SK-N-SH (cell line): ENCODE measurements around the gene SLC6A11. TPM values are rescaled to one million over a fixed set of nuclear protein-coding genes. Genes with fewer than 3 reads are reported as not detected.

Experiments used
- CTCF ChIA-PET: fragments of 300-600, 350-600 bp; formaldehyde crosslinking; extraction: SDS; loops from one replicate; lab custom pipeline; 2021; lab: Yijun Ruan, JAX
- POLR2A ChIA-PET: fragments of 350-600 bp; sonication (Branson Sonifier 250); formaldehyde crosslinking; extraction: SDS; loops from one replicate; lab custom pipeline; 2020; ENCODE audit warnings: antibody characterized with exemption, inconsistent platforms; lab: Yijun Ruan, JAX
- DNase-seq: peaks from one replicate; pipeline ENCODE4 v3.0.0; 2012
- H2AFZ ChIP-seq: fragments of 200-600 bp; sonication (generic); 2 replicates; pipeline ENCODE4 v1.8.1; 2016; ENCODE audit warnings: antibody characterized with exemption, mild to moderate bottlenecking, low read depth
- H3F3A ChIP-seq: fragments of 200-600 bp; sonication (generic); replicated peaks from 2 replicates; pipeline ENCODE3; 2016; ENCODE audit warnings: antibody characterized with exemption, mild to moderate bottlenecking; ENCODE audit not compliant: insufficient read depth
- H3K27ac ChIP-seq, 2 experiments: fragments of 200-500 bp in 1 of 2; fragments of 200-600 bp in 1 of 2; sonication (Bioruptor generic) in 1 of 2; sonication (generic), shearing (Covaris generic) in 1 of 2; 2 replicates each; pipeline versions ENCODE4 v1.5.1 to v1.6.1; 2014 to 2016; ENCODE audit warnings: low read depth in 2 of 2, inconsistent platforms in 1 of 2, low read length in 1 of 2, mild to moderate bottlenecking in 1 of 2, mixed read lengths in 1 of 2
- H3K27me3 ChIP-seq: fragments of 200-600 bp; sonication (generic), shearing (Covaris generic); 2 replicates; pipeline ENCODE4 v1.6.1; 2016; ENCODE audit warnings: mixed run types; ENCODE audit not compliant: insufficient read depth
- H3K36me3 ChIP-seq, 2 experiments: fragments of 200-500 bp in 1 of 2; fragments of 200-600 bp in 1 of 2; sonication (Bioruptor generic) in 1 of 2; sonication (generic) in 1 of 2; replicated peaks in 1 of 2; 2 replicates each; pipeline versions ENCODE3 to v1.5.1; 2014 to 2016; ENCODE audit warnings: low read length in 1 of 2, mild to moderate bottlenecking in 1 of 2; ENCODE audit not compliant: insufficient read depth in 2 of 2, control insufficient read depth in 1 of 2
- H3K4me1 ChIP-seq, 2 experiments: fragments of 200-500 bp in 1 of 2; fragments of 200-600 bp in 1 of 2; sonication (Bioruptor generic) in 1 of 2; sonication (generic), shearing (Covaris generic) in 1 of 2; 2 replicates each; pipeline versions ENCODE4 v1.5.1 to v1.6.1; 2014 to 2016; ENCODE audit warnings: low read depth in 1 of 2, low read length in 1 of 2, mixed run types in 1 of 2; ENCODE audit not compliant: insufficient read depth in 2 of 2, control insufficient read depth in 1 of 2
- H3K4me2 ChIP-seq: fragments of 200-600 bp; sonication (generic), shearing (Covaris generic); 2 replicates; pipeline ENCODE4 v1.6.1; 2017; ENCODE audit warnings: mixed run types
- H3K4me3 ChIP-seq, 2 experiments: fragments of 200-500 bp in 1 of 2; fragments of 200-600 bp in 1 of 2; sonication (Bioruptor generic) in 1 of 2; sonication (generic), shearing (Covaris generic) in 1 of 2; 2 replicates each; pipeline versions ENCODE4 v1.5.1 to v1.8.1; 2014 to 2016; ENCODE audit warnings: low read depth in 2 of 2, inconsistent platforms in 1 of 2, low read length in 1 of 2, mild to moderate bottlenecking in 1 of 2, mixed read lengths in 1 of 2, moderate library complexity in 1 of 2
- H3K79me2 ChIP-seq: fragments of 200-600 bp; sonication (generic); 2 replicates; pipeline ENCODE4 v1.8.1; 2017; ENCODE audit warnings: mild to moderate bottlenecking; ENCODE audit not compliant: insufficient read depth
- H3K9ac ChIP-seq: fragments of 200-600 bp; sonication (generic); 2 replicates; pipeline ENCODE4 v1.6.1; 2017; ENCODE audit warnings: mixed run types
- H3K9me2 ChIP-seq: fragments of 200-600 bp; sonication (generic); 2 replicates; pipeline ENCODE4 v1.6.1; 2017; ENCODE audit warnings: mixed run types
- H3K9me3 ChIP-seq: fragments of 200-600 bp; sonication (generic); 2 replicates; pipeline ENCODE4 v1.6.1; 2017; ENCODE audit warnings: mixed run types, mild to moderate bottlenecking, moderate library complexity
- H4K20me1 ChIP-seq: fragments of 200-600 bp; sonication (generic); 2 replicates; pipeline ENCODE4 v1.6.1; 2017; ENCODE audit warnings: mild to moderate bottlenecking, mixed run types; ENCODE audit not compliant: insufficient read depth
- CHD2 ChIP-seq: fragments of 150-350 bp; IDR thresholded peaks from 2 replicates; pipeline ENCODE4 v1.6.1; 2018; ENCODE audit warnings: low read length; ENCODE audit not compliant: partially characterized antibody
- ELF1 ChIP-seq: IDR thresholded peaks from 2 replicates; pipeline ENCODE4 v1.4.0; 2012
- FOXJ3 ChIP-seq: sonication (generic); formaldehyde crosslinking; IDR thresholded peaks from 2 replicates; pipeline ENCODE4 v1.5.1; 2020; ENCODE audit warnings: mild to moderate bottlenecking, missing genetic modification reagents
- JUND ChIP-seq: IDR thresholded peaks from 2 replicates; pipeline ENCODE4 v1.4.0; 2012
- NFIC ChIP-seq: IDR thresholded peaks from 2 replicates; pipeline ENCODE4 v1.4.0; 2012; ENCODE audit warnings: borderline replicate concordance
- NRF1 ChIP-seq: IDR thresholded peaks from 2 replicates; pipeline ENCODE4 v1.6.1; 2012; ENCODE audit warnings: low read depth, mild to moderate bottlenecking, low read length
- POLR2AphosphoS5 ChIP-seq: IDR thresholded peaks from 2 replicates; pipeline ENCODE4 v1.6.1; 2012; ENCODE audit warnings: low read depth, low read length
- RCOR1 ChIP-seq: fragments of 150-350 bp; IDR thresholded peaks from 2 replicates; pipeline ENCODE4 v1.6.1; 2017; ENCODE audit warnings: antibody characterized with exemption, low read length
- SIN3A ChIP-seq: IDR thresholded peaks from 2 replicates; pipeline ENCODE4 v1.6.1; 2012; ENCODE audit warnings: low read depth, mild to moderate bottlenecking, low read length, moderate library complexity, borderline replicate concordance
- YY1 ChIP-seq: IDR thresholded peaks from 2 replicates; pipeline ENCODE4 v1.4.0; 2012; ENCODE audit warnings: low read depth, mild to moderate bottlenecking
- WGBS: methylation state at CpG from one replicate; pipeline ENCODE4 v1.1.6; 2017; ENCODE audit warnings: low lambda C conversion rate; 5-methylcytosine and 5-hydroxymethylcytosine counted together
- polyA plus RNA-seq, 3 experiments: library from polyadenylated mRNA; depleted of rRNA; stranded (reverse); fragments of >200 nt; gene quantifications; 2 replicates each; pipeline ENCODE4 v1.2.3, GENCODE V29; 2012
- TF ChIP-seq, protein P1 (sequence below): fragments of 150-350 bp; IDR thresholded peaks from 2 replicates; pipeline ENCODE4 v1.6.1; 2016; ENCODE audit warnings: mild to moderate bottlenecking, low read depth, low read length
- TF ChIP-seq, protein P2 (sequence below): IDR thresholded peaks from 2 replicates; pipeline ENCODE4; 2012

Gene SLC6A11
- polyA plus RNA-seq, 1 of the 3 experiments (the other 2 are of a cell fraction): 0.03 TPM

DNA sequence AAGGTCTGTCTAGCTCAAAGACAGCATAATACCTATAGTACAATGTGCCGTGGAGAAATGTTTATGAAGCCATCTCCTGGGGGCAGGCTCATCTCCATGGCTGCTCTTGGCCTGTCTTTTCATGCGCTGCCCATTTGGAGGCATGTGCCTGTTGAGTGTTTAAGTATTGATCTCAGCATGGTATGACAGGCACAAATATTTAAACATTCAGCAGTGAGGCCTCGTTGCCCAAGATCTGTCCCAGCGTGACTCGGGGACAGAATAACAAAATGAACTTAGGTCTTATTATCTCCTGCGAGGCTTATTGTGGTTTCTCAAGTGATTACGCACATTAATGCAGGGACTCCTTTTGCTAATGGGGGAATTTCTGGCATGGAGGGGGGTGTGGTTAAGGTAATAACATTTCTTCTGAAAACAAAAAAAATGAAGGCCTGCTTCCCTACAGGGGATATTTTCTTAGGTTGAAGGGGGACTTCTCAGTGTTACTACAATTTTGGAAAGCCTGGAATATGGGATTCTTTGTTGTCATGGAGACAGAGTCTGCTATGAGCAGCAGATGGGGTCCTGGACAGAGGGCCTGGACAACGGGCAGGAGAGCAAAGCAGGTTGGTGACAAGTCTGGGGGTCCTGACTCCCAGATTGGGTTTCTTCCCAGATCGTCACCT, 172.1 kb downstream of the SLC6A11 start (continued):
- TF ChIP-seq, protein P1, sequence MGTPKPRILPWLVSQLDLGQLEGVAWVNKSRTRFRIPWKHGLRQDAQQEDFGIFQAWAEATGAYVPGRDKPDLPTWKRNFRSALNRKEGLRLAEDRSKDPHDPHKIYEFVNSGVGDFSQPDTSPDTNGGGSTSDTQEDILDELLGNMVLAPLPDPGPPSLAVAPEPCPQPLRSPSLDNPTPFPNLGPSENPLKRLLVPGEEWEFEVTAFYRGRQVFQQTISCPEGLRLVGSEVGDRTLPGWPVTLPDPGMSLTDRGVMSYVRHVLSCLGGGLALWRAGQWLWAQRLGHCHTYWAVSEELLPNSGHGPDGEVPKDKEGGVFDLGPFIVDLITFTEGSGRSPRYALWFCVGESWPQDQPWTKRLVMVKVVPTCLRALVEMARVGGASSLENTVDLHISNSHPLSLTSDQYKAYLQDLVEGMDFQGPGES: no peak
- TF ChIP-seq, all 33 proteins: peak for 0

DNA sequence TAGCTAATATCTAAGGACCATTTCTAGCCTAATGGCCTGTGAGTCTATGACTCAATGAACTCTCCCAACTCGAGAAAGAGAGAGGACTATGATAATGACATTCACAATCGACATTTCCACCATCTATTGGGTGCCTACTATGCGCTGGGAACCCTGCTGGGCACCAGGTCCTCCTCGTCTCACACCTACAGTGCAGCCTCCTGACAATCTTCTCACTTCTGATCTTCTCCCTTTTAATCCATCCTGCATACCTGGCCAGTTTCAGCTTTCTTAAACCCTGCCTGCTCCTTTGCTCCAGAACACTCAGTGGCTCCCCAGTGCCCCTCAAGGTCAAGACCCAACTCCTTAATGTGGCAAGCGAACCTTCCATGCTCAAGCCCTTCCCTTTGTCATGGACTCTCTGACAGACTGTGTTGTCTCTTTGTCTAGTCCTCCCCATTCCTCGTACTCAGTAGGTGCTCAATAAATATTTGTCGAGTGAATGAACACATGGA, 173.0 kb downstream of the SLC6A11 start:
- no peaks in the 10 kb centered on the region for H3K79me2 ChIP-seq
- H3K27ac ChIP-seq: no peak overlapping the region
- no peaks in the 10 kb centered on the region for H3K9me2 ChIP-seq
- TF ChIP-seq SIN3A (no peak), NRF1 (no peak), FOXJ3 (no peak), RCOR1 (no peak), NFIC (no peak), YY1 (no peak), JUND (no peak), CHD2 (no peak), ELF1 (no peak), POLR2AphosphoS5 (no peak)
- TF ChIP-seq, protein P2, sequence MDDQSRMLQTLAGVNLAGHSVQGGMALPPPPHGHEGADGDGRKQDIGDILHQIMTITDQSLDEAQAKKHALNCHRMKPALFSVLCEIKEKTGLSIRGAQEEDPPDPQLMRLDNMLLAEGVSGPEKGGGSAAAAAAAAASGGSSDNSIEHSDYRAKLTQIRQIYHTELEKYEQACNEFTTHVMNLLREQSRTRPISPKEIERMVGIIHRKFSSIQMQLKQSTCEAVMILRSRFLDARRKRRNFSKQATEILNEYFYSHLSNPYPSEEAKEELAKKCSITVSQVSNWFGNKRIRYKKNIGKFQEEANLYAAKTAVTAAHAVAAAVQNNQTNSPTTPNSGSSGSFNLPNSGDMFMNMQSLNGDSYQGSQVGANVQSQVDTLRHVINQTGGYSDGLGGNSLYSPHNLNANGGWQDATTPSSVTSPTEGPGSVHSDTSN: no peak
- TF ChIP-seq, all 33 proteins: peak for 0
- no peak overlapping the region for H3K4me2 ChIP-seq
- H3K9me3 ChIP-seq: no peaks in the 10 kb centered on the region
- no peak overlapping the region for H3K9ac ChIP-seq
- CTCF ChIA-PET: interaction anchor here (3.1 to 11.8 kb wide), 2 partner anchors 45 to 71 kb away, joined by 14 to 102 read pairs; no protein-coding TSS in a partner anchor
- peaks cover 0 to 6% of the 10 kb centered on the region in 2 experiments; a peak in 1 of 4 replicates for H3K4me1 ChIP-seq
- H4K20me1 ChIP-seq: no peaks in the 10 kb centered on the region
- H3K27me3 ChIP-seq: peaks cover 27% of the 10 kb centered on the region
- POLR2A ChIA-PET: no interaction called here
- no peaks in the 10 kb centered on the region for H3K36me3 ChIP-seq
- no peak for DNase-seq
- no peaks in the 10 kb centered on the region for H3F3A ChIP-seq
- H2AFZ ChIP-seq: no peak overlapping the region
- WGBS: 36% methylated on average over 7 of the region's 7 CpGs
- H3K4me3 ChIP-seq: no peak overlapping the region

Other genes with a start within 250 kb of the SLC6A11 start
- gene SLC6A1, start 176.5 kb downstream of the SLC6A11 start, polyA plus RNA-seq (2012; rRNA removed): not detected in 2 replicates